ENCODE measurements around the gene RAC2. TPM values are rescaled to one million over a fixed set of nuclear protein-coding genes. Genes with fewer than 3 reads are reported as not detected.

The RAC2 gene
- total and polyA plus RNA-seq, 2 of the 8 experiments (the other 6 are each of a cell fraction or from before 2014, with no cell fraction given), result 2.3 to 4.3 TPM

- ChIA-PET CTCF (ENCODE audit: partially characterized antibody) (interaction anchor here (0.5 to 2.6 kb wide), 10 partner anchors 13 to 1127 kb away, joined by 3 to 9 read pairs (median 3); no protein-coding TSS in a partner anchor), POLR2A (ENCODE audit: partially characterized antibody) (interaction anchor here (1.0 kb wide), 1 partner anchor 15 kb away, joined by 3 read pairs; the partner anchor contains the start of gene RAC2)
- Histone ChIP-seq H3K23me2 (ENCODE audit: low read depth, low read length) (peaks cover 2% of the 10 kb centered on the region; the same call in 1 of the 2 replicates), H3K4ac (replicated peaks; ENCODE audit: insufficient read length, low read depth, low read length) (no peak overlapping the region), H3K27ac (ENCODE audit: low read depth, low read length) (no peak overlapping the region), H4K91ac (replicated peaks; ENCODE audit: insufficient read length, low read length) (no peak overlapping the region), H3K4me2 (ENCODE audit: insufficient read depth in 1 of 2, low read depth in 2 of 2, low read length in 2 of 2) (no peak overlapping the region), H3K9ac (replicated peaks in 1 of 4; ENCODE audit: extremely low read depth in 1 of 4, low read depth in 3 of 4, low read length in 3 of 4) (no peak overlapping the region), H3K36me3 (ENCODE audit: control insufficient read depth in 2 of 4, insufficient read depth in 4 of 4, low read length in 3 of 4) (no peaks in the 10 kb centered on the region), H4K8ac (ENCODE audit: extremely low read depth, insufficient read depth, low read length) (no peak overlapping the region; the same call in 1 of the 2 replicates), H3K18ac (ENCODE audit: extremely low read depth, low read length) (no peak overlapping the region), H3K56ac (replicated peaks; ENCODE audit: insufficient read length, low read depth, low read length) (no peak overlapping the region), H3K27me3 (replicated peaks in 1 of 4; ENCODE audit: control insufficient read depth in 3 of 4, extremely low read depth in 1 of 4, insufficient read depth in 3 of 4, low read length in 3 of 4) (no peaks in the 10 kb centered on the region), H3K79me2 (ENCODE audit: control insufficient read depth in 1 of 2, insufficient read depth in 2 of 2, low read length in 2 of 2) (no peaks in the 10 kb centered on the region), H3K79me1 (ENCODE audit: low read depth, low read length) (no peaks in the 10 kb centered on the region), H2BK120ac (replicated peaks; ENCODE audit: low read depth, low read length) (no peak overlapping the region), H4K5ac (ENCODE audit: insufficient read length, low read depth, low read length) (no peak overlapping the region), H3K23ac (ENCODE audit: insufficient read length) (no peak overlapping the region), H2BK5ac (ENCODE audit: low read depth, low read length) (no peak overlapping the region; the same call in 1 of the 2 replicates), H2BK20ac (ENCODE audit: low read length) (no peak overlapping the region), H3K9me3 (ENCODE audit: insufficient read depth in 2 of 2, low read depth in 1 of 2, low read length in 1 of 2) (no peaks in the 10 kb centered on the region), H3K4me1 (replicated peaks in 1 of 4; ENCODE audit: control insufficient read depth in 3 of 4, insufficient read depth in 4 of 4, low read length in 3 of 4) (no peaks in the 10 kb centered on the region), H2BK12ac (ENCODE audit: low read depth, low read length) (no peak overlapping the region), H2AFZ (ENCODE audit: low read length) (no peak overlapping the region), H4K20me1 (replicated peaks in 1 of 2; ENCODE audit: control insufficient read depth in 1 of 2, insufficient read depth in 2 of 2, low read length in 2 of 2) (no peaks in the 10 kb centered on the region), H2BK15ac (ENCODE audit: low read length) (no peak overlapping the region), H3K14ac (ENCODE audit: insufficient read length) (no peak overlapping the region), H3K4me3 (ENCODE audit: extremely low read depth in 1 of 4, insufficient read depth in 2 of 4, low read depth in 3 of 4, low read length in 4 of 4) (no peak overlapping the region), H2AK5ac (ENCODE audit: low read depth, low read length) (no peak overlapping the region)
- FAIRE-seq, result no peak
- no peak for DNase-seq (ENCODE audit: low read depth in 1 of 2, low spot score in 2 of 2)
- WGBS, 2 experiments (ENCODE audit: extremely low coverage in 1 of 2, insufficient coverage in 1 of 2, insufficient read length in 1 of 2, insufficient replicate concordance in 2 of 2, low coverage in 1 of 2, low lambda C conversion rate in 2 of 2, missing lambda C conversion rate in 1 of 2), result 83% methylated on average over 7 of the region's 7 CpGs; no CpG with 5 or more reads in 1 of the 2 experiments
- TF ChIP-seq BACH1 (IDR thresholded peaks at IDR 0.05; ENCODE audit: low read length), result no peak
- TF ChIP-seq GTF2F1 (IDR thresholded peaks at IDR 0.05; ENCODE audit: borderline replicate concordance, low read depth, low read length), result no peak
- TF ChIP-seq USF2 (IDR thresholded peaks at IDR 0.05; ENCODE audit: low read length), result no peak
- TF ChIP-seq FOSL1 (IDR thresholded peaks at IDR 0.05; ENCODE audit: insufficient read depth, low read depth, low read length), result no peak
- TF ChIP-seq CHD2 (IDR thresholded peaks at IDR 0.05; ENCODE audit: low read length), result no peak
- TF ChIP-seq CEBPB (IDR thresholded peaks at IDR 0.05; ENCODE audit: low read depth, low read length), result no peak
These were observed 14.9 kb downstream of the RAC2 start for GRCh38 chr22:37229012-37229804.
